DOHH2 (cell line): Measurements from ENCODE around the gene CTTN.

Experiments
- H3F3A ChIP-seq: fragments of 200-600 bp; sonication (generic), shearing (Covaris generic); 2 replicates; pipeline ENCODE4 v1.6.0; 2016; ENCODE audit warnings: antibody characterized with exemption, mild to moderate bottlenecking; ENCODE audit not compliant: control insufficient read depth, insufficient read depth
- H3K27ac ChIP-seq: fragments of 200-600 bp; sonication (generic); 2 replicates; pipeline ENCODE4 v1.5.1; 2014; ENCODE audit warnings: low read depth, mild to moderate bottlenecking, low read length, moderate library complexity
- H3K27me3 ChIP-seq: fragments of 200-600 bp; sonication (generic); 2 replicates; pipeline ENCODE4 v1.6.1; 2014; ENCODE audit warnings: mild to moderate bottlenecking, low read length, mixed read lengths; ENCODE audit not compliant: control insufficient read depth
- H3K36me3 ChIP-seq: fragments of 200-600 bp; sonication (generic); 2 replicates; pipeline ENCODE4 v1.6.1; 2014; ENCODE audit warnings: mild to moderate bottlenecking, low read length, moderate library complexity, mixed read lengths; ENCODE audit not compliant: control insufficient read depth
- H3K4me1 ChIP-seq: fragments of 200-600 bp; sonication (generic); 2 replicates; pipeline ENCODE4 v1.6.1; 2014; ENCODE audit warnings: mild to moderate bottlenecking, low read length, mixed read lengths; ENCODE audit not compliant: control insufficient read depth
- H3K4me2 ChIP-seq: fragments of 200-600 bp; sonication (generic); 2 replicates; pipeline ENCODE4 v1.6.0; 2014; ENCODE audit warnings: mild to moderate bottlenecking, low read length, moderate library complexity
- H3K4me3 ChIP-seq: fragments of 200-600 bp; sonication (generic); 2 replicates; pipeline ENCODE4 v1.5.1; 2014; ENCODE audit warnings: mild to moderate bottlenecking, low read length, mixed read lengths
- H3K79me2 ChIP-seq: fragments of 200-600 bp; sonication (generic); 2 replicates; pipeline ENCODE4 v1.6.1; 2014; ENCODE audit warnings: mild to moderate bottlenecking, low read length, mixed read lengths; ENCODE audit not compliant: control insufficient read depth
- H3K9me2 ChIP-seq: fragments of 200-600 bp; sonication (generic); replicated peaks from 2 replicates; pipeline ENCODE4 v1.6.1; 2014; ENCODE audit warnings: mild to moderate bottlenecking, low read length, mixed read lengths; ENCODE audit not compliant: control insufficient read depth
- H3K9me3 ChIP-seq: fragments of 200-600 bp; sonication (generic); 2 replicates; pipeline ENCODE4 v1.6.1; 2014; ENCODE audit warnings: antibody characterized with exemption, low read length, mixed read lengths; ENCODE audit not compliant: control insufficient read depth, insufficient read depth
- H4K20me1 ChIP-seq: fragments of 200-600 bp; sonication (generic); 2 replicates; pipeline ENCODE4 v1.6.0; 2014; ENCODE audit warnings: low read depth, mild to moderate bottlenecking, antibody characterized with exemption, low read length, moderate library complexity; ENCODE audit not compliant: control insufficient read depth, insufficient read depth
- CTCF ChIP-seq: fragments of 200-600 bp; sonication (generic); IDR thresholded peaks from one replicate; pipeline ENCODE4 v1.5.1; 2014; ENCODE audit warnings: antibody characterized with exemption, mild to moderate bottlenecking, low read depth, low read length; ENCODE audit not compliant: poor library complexity, severe bottlenecking
- EZH2phosphoT487 ChIP-seq: fragments of 200-600 bp; sonication (generic); IDR thresholded peaks from 2 replicates; pipeline ENCODE4 v1.6.1; 2017; ENCODE audit warnings: borderline replicate concordance, mild to moderate bottlenecking, antibody characterized with exemption, low read length, moderate library complexity, mixed read lengths

Gene CTTN

GRCh38 chr11:70381872-70382861 is 16.2 kb upstream of the CTTN start:
- H3K27me3 ChIP-seq: no peaks in the 10 kb centered on the region
- H3K9me3 ChIP-seq: no peaks in the 10 kb centered on the region
- no peak overlapping the region for H3K27ac ChIP-seq
- H4K20me1 ChIP-seq: no peaks in the 10 kb centered on the region; the same call in none of the 2 replicates
- no peak overlapping the region for H3K4me3 ChIP-seq
- no peaks in the 10 kb centered on the region for H3K79me2 ChIP-seq
- TF ChIP-seq EZH2phosphoT487 (no peak), CTCF (no peak)
- no peaks in the 10 kb centered on the region for H3K9me2 ChIP-seq
- no peaks in the 10 kb centered on the region for H3F3A ChIP-seq
- H3K36me3 ChIP-seq: peaks cover 21% of the 10 kb centered on the region
- H3K4me1 ChIP-seq: no peaks in the 10 kb centered on the region
- H3K4me2 ChIP-seq: no peak overlapping the region

- H3K79me2 ChIP-seq: no peaks in the 10 kb centered on the region
- no peak overlapping the region for H3K4me3 ChIP-seq
- no peaks in the 10 kb centered on the region for H3F3A ChIP-seq
- TF ChIP-seq CTCF: no peak
- TF ChIP-seq EZH2phosphoT487: no peak
- H3K9me3 ChIP-seq: no peaks in the 10 kb centered on the region
- H4K20me1 ChIP-seq: no peaks in the 10 kb centered on the region; the same call in none of the 2 replicates
- H3K4me2 ChIP-seq: no peak overlapping the region
- H3K9me2 ChIP-seq: no peaks in the 10 kb centered on the region
- peaks cover 1% of the 10 kb centered on the region; the same call in 1 of the 2 replicates for H3K27me3 ChIP-seq
- H3K27ac ChIP-seq: no peak overlapping the region
- no peaks in the 10 kb centered on the region for H3K4me1 ChIP-seq
- H3K36me3 ChIP-seq: peaks cover 9% of the 10 kb centered on the region
These were observed 14.4 kb upstream of the CTTN start for GRCh38 chr11:70383664-70384565.

- Histone ChIP-seq H3K79me2 (no peaks in the 10 kb centered on the region), H3K36me3 (peaks cover 8% of the 10 kb centered on the region; the same call in 1 of the 2 replicates), H3K9me3 (no peaks in the 10 kb centered on the region), H3K27ac (no peak overlapping the region), H3K4me1 (no peaks in the 10 kb centered on the region), H3K4me2 (no peak overlapping the region), H3K4me3 (no peak overlapping the region), H3F3A (no peaks in the 10 kb centered on the region), H3K27me3 (peaks cover 9% of the 10 kb centered on the region), H4K20me1 (peaks cover 4% of the 10 kb centered on the region), H3K9me2 (no peaks in the 10 kb centered on the region)
- TF ChIP-seq CTCF: no peak
These were observed 13.7 kb upstream of the CTTN start for GRCh38 chr11:70384566-70385152.
